HCT116 (cell line): Measurements from ENCODE around the gene ZSCAN2.
"Not testable (repeated sequence)": the region's sequence is repeated elsewhere in the genome, so short reads cannot be mapped to it uniquely, and the experiment has no call there.

Experiments used
- EZH2phosphoT487 ChIP-seq: fragments of 200-600 bp; IDR thresholded peaks from 2 replicates; pipeline ENCODE4 v1.6.1; 2018; ENCODE audit warnings: antibody characterized with exemption, borderline replicate concordance
- MAX ChIP-seq: IDR thresholded peaks from 2 replicates; pipeline ENCODE4 v1.6.1; 2012
- REST ChIP-seq: IDR thresholded peaks from 2 replicates; pipeline ENCODE4 v1.6.1; 2012; ENCODE audit warnings: low read depth
- SIN3A ChIP-seq: IDR thresholded peaks from 2 replicates; pipeline ENCODE4 v1.6.1; 2012; ENCODE audit warnings: low read depth

GRCh38 chr15:84577891-84578290, 22.9 kb upstream of the ZSCAN2 start:
- not testable (repeated sequence) for TF ChIP-seq REST, MAX, EZH2phosphoT487, SIN3A
